GM19099 (cell line): ENCODE measurements around the gene LCE1B.

Experiments
- POLR2A ChIP-seq: IDR thresholded peaks from 3 replicates; pipeline ENCODE4 v1.6.1; 2011; ENCODE audit warnings: low read depth; ENCODE audit not compliant: insufficient read length; ENCODE audit errors: extremely low read depth

LCE1B gene, protein sequence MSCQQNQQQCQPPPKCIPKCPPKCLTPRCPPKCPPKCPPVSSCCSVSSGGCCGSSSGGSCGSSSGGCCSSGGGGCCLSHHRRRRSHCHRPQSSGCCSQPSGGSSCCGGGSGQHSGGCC

GRCh38 chr1:152811671-152812070 is at the start of gene LCE1B:
Gene LCE1B (plus strand): TSS chr1:152811971. CDS start chr1:152812447, 476 bp downstream.
- TF ChIP-seq POLR2A: no peak

DNA sequence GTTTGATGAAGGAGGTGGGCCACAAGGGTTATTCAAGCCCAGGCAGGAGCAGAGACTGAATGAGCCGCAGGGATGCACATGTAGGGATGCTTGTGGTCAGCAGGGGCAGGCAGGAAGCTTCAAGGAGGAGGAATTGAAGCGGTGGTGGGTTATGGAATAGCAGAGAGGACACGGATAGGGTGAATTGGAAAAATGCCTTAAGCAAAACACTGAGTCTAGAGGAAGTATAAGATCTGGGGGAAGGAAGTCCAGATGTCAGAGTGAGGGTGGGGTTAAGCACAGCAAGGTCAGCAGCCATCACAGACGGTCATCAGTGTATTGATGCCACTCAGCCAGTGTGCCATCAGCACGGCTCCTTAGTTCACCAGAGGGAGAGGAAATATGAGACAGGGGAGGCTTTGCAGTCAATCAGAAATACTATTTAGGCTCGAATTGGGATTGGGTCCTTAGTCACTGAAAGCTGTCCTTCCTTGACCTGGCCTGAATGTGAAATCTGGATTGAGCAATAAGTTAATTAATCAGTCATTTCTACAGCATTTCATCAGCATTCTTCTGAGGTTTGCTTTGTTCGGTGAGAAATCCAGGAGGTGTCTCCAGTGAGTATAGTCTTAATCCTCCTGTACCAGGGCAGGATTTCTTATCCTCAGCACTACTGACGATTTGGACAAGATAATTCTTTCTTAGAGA is 42.8 kb upstream of the LCE1B start:
- TF ChIP-seq POLR2A: no peak

GRCh38 chr1:152770411-152770810 is 41.4 kb upstream of the LCE1B start:
- no peak for TF ChIP-seq POLR2A

- no peak for TF ChIP-seq POLR2A
Measured at GRCh38 chr1:152774875-152775274, 36.9 kb upstream of the LCE1B start, which contains the start of gene LCE1F. Gene LCE1F (plus strand): TSS chr1:152775140. CDS start chr1:152776372, 1,232 bp downstream.

GRCh38 chr1:152776361-152776760 is 35.4 kb upstream of the LCE1B start:
- no peak for TF ChIP-seq POLR2A

GRCh38 chr1:152777510-152778137 is 34.1 kb upstream of the LCE1B start:
- TF ChIP-seq POLR2A: no peak

GRCh38 chr1:152783095-152783494 is 28.7 kb upstream of the LCE1B start:
- TF ChIP-seq POLR2A: no peak

- no peak for TF ChIP-seq POLR2A
Measured at GRCh38 chr1:152786077-152786476, 25.7 kb upstream of the LCE1B start, which contains the start of gene LCE1E. Gene LCE1E (plus strand): TSS chr1:152786257. CDS start chr1:152787300, 1,043 bp downstream.

DNA sequence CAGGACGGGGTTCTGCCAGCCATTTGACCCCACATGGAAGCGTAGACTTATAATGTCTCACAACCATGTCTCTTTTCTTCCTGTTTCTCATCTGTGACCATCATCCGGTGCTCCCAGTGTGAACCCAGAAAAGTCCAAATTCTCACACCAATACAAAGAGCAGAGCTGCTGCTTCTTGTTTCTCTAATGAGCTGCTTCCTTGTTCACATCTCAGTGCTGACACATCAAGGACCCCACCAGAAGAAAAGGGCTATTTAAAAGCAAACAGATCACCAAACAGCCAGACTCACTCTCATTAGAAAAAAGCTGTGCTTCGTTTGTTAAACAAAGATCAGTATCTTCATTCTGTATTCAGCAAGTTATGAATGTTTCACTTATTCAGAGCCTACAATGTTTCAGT is 16.1 kb upstream of the LCE1B start:
- TF ChIP-seq POLR2A: no peak

- TF ChIP-seq POLR2A: no peak
Measured at GRCh38 chr1:152796421-152796820, 15.3 kb upstream of the LCE1B start, which contains the start of gene LCE1D. Gene LCE1D (plus strand): TSS chr1:152796721. CDS start chr1:152797795, 1,074 bp downstream.

GRCh38 chr1:152801333-152801732 is 10.4 kb upstream of the LCE1B start:
- TF ChIP-seq POLR2A: no peak

DNA sequence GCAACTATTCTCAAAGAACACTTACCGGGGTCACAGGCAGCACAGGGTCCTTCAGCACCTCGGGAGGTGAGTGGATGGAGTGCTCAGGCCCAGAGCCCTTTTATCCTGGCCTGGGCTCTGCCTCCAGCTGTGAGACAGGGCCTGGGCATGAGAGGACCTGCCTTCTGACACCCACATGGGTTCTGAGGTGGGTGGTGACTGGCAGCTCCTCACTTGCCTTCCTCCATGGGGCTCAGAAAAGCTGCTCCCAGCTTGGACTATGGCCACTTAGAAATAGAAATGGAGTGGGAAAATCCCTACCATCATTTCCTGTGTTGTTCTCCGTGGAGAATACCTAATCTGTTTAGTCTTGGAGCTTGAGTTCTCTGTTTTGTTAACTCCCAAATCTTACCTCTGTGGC is 5.2 kb upstream of the LCE1B start, which contains the start of gene LCE1C:
Gene LCE1C (minus strand): TSS at position 76 of the 400 bp plus-strand sequence. CDS start 1,173 bp downstream, outside the sequence.
- no peak for TF ChIP-seq POLR2A

DNA sequence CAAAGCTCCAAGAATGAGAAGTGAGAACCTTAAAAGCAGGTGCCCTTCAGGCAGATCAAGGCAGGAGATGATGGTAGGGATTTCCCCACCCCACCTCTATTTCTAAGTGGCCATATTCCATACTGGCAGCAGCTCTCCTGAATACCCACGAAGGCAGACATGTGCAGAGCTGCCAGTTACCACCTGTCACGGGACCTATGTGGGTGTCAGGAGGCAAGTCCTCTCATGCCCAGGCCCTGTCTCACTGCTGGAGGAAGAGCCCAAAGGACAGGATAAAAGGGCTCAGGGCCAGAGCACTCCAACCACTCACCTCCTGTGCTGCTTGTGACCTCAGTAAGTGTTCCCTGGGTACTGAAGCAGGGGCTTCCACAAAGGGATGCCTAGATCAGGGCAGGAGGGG is 721 bp upstream of the LCE1B start:
- no peak for TF ChIP-seq POLR2A

DNA sequence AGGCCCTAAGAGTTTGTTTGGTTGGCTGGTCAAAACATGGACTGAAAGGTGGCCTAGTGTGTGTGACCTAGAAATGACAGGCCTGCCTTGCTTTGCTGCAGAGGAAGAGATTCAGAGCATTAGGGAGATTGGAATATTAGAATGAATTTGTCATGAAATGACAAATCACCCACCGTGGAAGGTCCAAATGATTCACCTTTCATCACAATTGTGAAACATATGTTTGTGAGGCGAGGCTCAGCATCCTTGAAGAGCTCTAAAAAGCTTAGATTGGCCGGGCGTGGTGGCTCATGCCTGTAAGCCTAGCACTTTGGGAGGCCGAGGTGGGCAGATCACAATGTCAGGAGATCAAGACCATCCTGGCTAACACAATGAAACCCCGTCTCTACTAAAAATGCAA is 5.5 kb downstream of the LCE1B start:
- TF ChIP-seq POLR2A: no peak

GRCh38 chr1:152823294-152823693 is 11.5 kb downstream of the LCE1B start:
- TF ChIP-seq POLR2A: no peak

DNA sequence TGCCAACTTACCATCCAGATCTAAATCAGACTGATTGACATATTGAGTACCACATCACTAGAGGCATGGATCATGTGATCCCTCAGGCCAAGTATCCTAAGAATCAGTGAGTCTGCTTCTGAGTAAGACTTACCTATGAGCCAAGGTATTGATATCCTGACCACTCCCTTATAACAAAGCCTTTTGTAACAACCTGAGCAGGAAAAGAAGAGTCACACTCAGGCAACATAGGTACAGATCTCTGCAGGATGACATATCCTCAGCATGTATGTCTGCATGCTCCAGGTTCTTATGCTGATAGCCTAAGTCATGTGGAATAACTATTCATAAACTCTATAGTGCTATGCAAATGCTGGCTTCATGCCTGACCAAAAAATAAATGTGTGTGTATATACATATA is 13.2 kb downstream of the LCE1B start:
- no peak for TF ChIP-seq POLR2A
